ENCODE data around the gene SNX32. TPM values are rescaled to one million over a fixed set of nuclear protein-coding genes. Genes with fewer than 3 reads are reported as not detected.

SNX32 gene
- polyA plus RNA-seq, 2 of the 4 experiments (the other 2 are of a cell fraction): 0.08 TPM; not detected in 1

DNA sequence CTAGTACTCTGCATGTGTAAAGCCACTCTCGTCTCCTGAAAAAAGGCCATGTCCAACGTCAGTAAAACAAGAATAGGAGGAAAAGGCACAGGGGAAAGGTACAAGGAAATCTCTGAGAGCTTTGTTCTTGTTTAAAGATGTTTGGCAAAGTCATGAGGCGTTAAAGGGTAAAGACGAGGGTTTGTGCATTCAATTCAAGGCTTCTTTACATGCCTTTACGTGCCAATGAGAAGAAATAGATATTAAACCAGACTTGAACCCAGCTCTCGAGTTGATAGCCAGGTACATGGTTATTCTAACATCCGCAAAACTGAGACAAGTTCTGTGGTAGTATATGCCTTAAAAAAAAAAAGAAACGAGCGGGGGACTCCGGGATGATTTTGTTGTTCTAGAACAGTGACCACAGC, 24.9 kb downstream of the SNX32 start:
- no peaks in the 10 kb centered on the region for H3K9me3 ChIP-seq
- 2% methylated on average over 10 of the region's 10 CpGs for WGBS (ENCODE audit: missing lambda C conversion rate)
- H3K4me2 ChIP-seq: peak overlapping the region; percentile 87
- ATAC-seq (no peak), DNase-seq (ENCODE audit: low read depth in 1 of 2, low spot score in 1 of 2) (no peak), FAIRE-seq (no peak)
- ChIA-PET CTCF (interaction anchor here (0.7 to 7.6 kb wide), 15 partner anchors 11 to 147 kb away, joined by 3 to 195 read pairs (median 9); partner anchors contain the start of genes AP5B1, CCDC85B, CTSW and EFEMP2), POLR2A (interaction anchor here (0.5 to 3.4 kb wide), 21 partner anchors 8 to 362 kb away, joined by 3 to 36 read pairs (median 5); partner anchors contain the start of genes AP5B1, CCDC85B, EFEMP2 and FIBP)
- H3K4me1 ChIP-seq: peaks cover 33% of the 10 kb centered on the region
- TF ChIP-seq HOXB5 (CRISPR knock-in tag; IDR thresholded peaks at IDR 0.05) (no peak), TP53 (CRISPR knock-in tag; IDR thresholded peaks at IDR 0.05) (no peak), HOXB13 (CRISPR knock-in tag; IDR thresholded peaks at IDR 0.05; ENCODE audit: low read depth) (no peak), MAZ (IDR thresholded peaks at IDR 0.05; ENCODE audit: borderline replicate concordance, low read depth, low read length) (no peak), JUN (IDR thresholded peaks at IDR 0.05) (no peak), EHMT2 (IDR thresholded peaks at IDR 0.05; ENCODE audit: low read depth) (no peak), JUNB (IDR thresholded peaks at IDR 0.05) (no peak), CHD2 (IDR thresholded peaks at IDR 0.05; ENCODE audit: low read length, partially characterized antibody) (no peak), FOSB (CRISPR knock-in tag; IDR thresholded peaks at IDR 0.05) (no peak), ZNF302 (CRISPR knock-in tag; IDR thresholded peaks at IDR 0.05) (no peak), POLR2A (IDR thresholded peaks at IDR 0.05; ENCODE audit: low read length) (no peak)
- TF ChIP-seq, protein P1, sequence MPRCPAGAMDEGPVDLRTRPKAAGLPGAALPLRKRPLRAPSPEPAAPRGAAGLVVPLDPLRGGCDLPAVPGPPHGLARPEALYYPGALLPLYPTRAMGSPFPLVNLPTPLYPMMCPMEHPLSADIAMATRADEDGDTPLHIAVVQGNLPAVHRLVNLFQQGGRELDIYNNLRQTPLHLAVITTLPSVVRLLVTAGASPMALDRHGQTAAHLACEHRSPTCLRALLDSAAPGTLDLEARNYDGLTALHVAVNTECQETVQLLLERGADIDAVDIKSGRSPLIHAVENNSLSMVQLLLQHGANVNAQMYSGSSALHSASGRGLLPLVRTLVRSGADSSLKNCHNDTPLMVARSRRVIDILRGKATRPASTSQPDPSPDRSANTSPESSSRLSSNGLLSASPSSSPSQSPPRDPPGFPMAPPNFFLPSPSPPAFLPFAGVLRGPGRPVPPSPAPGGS (IDR thresholded peaks at IDR 0.05): no peak
- TF ChIP-seq, protein P2, sequence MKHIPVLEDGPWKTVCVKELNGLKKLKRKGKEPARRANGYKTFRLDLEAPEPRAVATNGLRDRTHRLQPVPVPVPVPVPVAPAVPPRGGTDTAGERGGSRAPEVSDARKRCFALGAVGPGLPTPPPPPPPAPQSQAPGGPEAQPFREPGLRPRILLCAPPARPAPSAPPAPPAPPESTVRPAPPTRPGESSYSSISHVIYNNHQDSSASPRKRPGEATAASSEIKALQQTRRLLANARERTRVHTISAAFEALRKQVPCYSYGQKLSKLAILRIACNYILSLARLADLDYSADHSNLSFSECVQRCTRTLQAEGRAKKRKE (CRISPR knock-in tag; IDR thresholded peaks at IDR 0.05; ENCODE audit: low read depth): no peak
- TF ChIP-seq, protein P3, sequence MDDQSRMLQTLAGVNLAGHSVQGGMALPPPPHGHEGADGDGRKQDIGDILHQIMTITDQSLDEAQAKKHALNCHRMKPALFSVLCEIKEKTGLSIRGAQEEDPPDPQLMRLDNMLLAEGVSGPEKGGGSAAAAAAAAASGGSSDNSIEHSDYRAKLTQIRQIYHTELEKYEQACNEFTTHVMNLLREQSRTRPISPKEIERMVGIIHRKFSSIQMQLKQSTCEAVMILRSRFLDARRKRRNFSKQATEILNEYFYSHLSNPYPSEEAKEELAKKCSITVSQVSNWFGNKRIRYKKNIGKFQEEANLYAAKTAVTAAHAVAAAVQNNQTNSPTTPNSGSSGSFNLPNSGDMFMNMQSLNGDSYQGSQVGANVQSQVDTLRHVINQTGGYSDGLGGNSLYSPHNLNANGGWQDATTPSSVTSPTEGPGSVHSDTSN (IDR thresholded peaks at IDR 0.05): no peak
- TF ChIP-seq, protein P4, sequence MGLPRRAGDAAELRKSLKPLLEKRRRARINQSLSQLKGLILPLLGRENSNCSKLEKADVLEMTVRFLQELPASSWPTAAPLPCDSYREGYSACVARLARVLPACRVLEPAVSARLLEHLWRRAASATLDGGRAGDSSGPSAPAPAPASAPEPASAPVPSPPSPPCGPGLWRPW (IDR thresholded peaks at IDR 0.05): no peak
- TF ChIP-seq, protein P5, sequence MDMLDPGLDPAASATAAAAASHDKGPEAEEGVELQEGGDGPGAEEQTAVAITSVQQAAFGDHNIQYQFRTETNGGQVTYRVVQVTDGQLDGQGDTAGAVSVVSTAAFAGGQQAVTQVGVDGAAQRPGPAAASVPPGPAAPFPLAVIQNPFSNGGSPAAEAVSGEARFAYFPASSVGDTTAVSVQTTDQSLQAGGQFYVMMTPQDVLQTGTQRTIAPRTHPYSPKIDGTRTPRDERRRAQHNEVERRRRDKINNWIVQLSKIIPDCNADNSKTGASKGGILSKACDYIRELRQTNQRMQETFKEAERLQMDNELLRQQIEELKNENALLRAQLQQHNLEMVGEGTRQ (IDR thresholded peaks at IDR 0.05): no peak
- peak overlapping the region; percentile 70 for H3K4me3 ChIP-seq
- H3K27ac ChIP-seq: peak overlapping the region; percentile 88 to 96

DNA sequence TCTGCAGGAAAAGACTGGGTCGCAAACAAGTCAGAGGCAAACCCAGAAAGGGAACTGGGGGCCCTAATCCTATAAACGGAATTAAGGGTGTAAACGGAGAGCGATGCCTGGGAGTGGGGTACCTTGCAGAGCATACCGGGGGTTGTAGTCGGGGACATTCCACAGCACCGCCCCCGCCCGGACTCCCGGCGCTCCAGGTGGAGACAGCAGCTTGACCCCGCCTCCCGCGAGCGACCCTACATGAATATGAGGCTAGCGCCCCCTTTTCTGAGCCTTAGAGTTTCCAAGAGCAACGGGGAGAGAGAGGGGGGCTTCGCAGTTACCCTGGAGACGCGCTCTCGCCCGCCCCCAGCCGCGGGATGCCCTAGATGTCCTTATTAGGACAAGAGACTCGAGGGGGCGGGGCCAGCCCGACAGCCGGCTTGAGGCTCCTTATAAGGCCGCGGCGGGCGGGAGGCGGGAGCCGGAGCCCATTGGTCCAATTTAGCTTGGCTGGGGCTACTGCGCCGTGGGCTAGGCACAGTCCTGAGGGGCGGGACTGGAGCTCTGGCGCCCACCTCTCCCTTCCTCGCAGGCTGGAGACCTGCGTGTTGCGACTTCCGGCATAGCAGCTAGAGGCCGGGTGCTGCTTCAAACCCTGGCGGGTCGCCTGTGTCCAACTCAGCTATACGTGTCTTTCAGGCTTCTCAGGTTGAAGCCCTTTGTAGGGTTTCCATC, 25.5 kb downstream of the SNX32 start:
- Histone ChIP-seq H3K9me3 (no peaks in the 10 kb centered on the region), H3K27ac (peak overlapping the region; percentile 88 to 96), H3K4me2 (peak overlapping the region; percentile 87), H3K4me3 (peak overlapping the region; percentile 70), H3K4me1 (peaks cover 30% of the 10 kb centered on the region)
- ChIA-PET CTCF (interaction anchor here (0.7 to 7.6 kb wide), 43 partner anchors 8 to 420 kb away, joined by 3 to 195 read pairs (median 4); partner anchors contain the start of genes AP5B1, CCDC85B, CTSW and EFEMP2), POLR2A (interaction anchor here (0.5 to 3.4 kb wide), 17 partner anchors 10 to 244 kb away, joined by 3 to 36 read pairs (median 8); partner anchors contain the start of genes AP5B1, CCDC85B, FIBP and KAT5)
- TF ChIP-seq, protein P6, sequence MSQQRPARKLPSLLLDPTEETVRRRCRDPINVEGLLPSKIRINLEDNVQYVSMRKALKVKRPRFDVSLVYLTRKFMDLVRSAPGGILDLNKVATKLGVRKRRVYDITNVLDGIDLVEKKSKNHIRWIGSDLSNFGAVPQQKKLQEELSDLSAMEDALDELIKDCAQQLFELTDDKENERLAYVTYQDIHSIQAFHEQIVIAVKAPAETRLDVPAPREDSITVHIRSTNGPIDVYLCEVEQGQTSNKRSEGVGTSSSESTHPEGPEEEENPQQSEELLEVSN (IDR thresholded peaks at IDR 0.05; ENCODE audit: borderline replicate concordance, low read depth): 0 out of 2 replicates have a peak, but pooled peaks have one; percentile 38
- peak; percentile 2 for TF ChIP-seq ZFP36 (IDR thresholded peaks at IDR 0.05; ENCODE audit: borderline replicate concordance, partially characterized antibody)
- TF ChIP-seq SMC3 (IDR thresholded peaks at IDR 0.05): no peak
- TF ChIP-seq, protein P1 (IDR thresholded peaks at IDR 0.05): peak; percentile 81; the same call in 2 of the 3 replicates
- TF ChIP-seq, protein P7, sequence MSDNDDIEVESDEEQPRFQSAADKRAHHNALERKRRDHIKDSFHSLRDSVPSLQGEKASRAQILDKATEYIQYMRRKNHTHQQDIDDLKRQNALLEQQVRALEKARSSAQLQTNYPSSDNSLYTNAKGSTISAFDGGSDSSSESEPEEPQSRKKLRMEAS (IDR thresholded peaks at IDR 0.05): peak; percentile 65; the same call in 1 of the 2 replicates
- TF ChIP-seq NPAS2 (CRISPR knock-in tag; IDR thresholded peaks at IDR 0.05; ENCODE audit: borderline replicate concordance): no peak
- TF ChIP-seq RFX5 (IDR thresholded peaks at IDR 0.05): 0 out of 2 replicates have a peak, but pooled peaks have one; percentile 32
- TF ChIP-seq MYC (IDR thresholded peaks at IDR 0.05; ENCODE audit: borderline replicate concordance, low read length): 0 out of 2 replicates have a peak, but pooled peaks have one; percentile 13
- TF ChIP-seq CEBPB (IDR thresholded peaks at IDR 0.05): no peak
- TF ChIP-seq HOXB13 (CRISPR knock-in tag; IDR thresholded peaks at IDR 0.05; ENCODE audit: low read depth): no peak
- TF ChIP-seq POLR2A (IDR thresholded peaks at IDR 0.05; ENCODE audit: low read length): peak; percentile 71
- TF ChIP-seq JUN (IDR thresholded peaks at IDR 0.05): peak in 1 of 2 experiments; percentile 45; a peak in 1 of 5 replicates
- DNase-seq (ENCODE audit: low read depth in 1 of 2, low spot score in 1 of 2) (peak; percentile 97 to 99), ATAC-seq (peak; percentile 57 to 82), FAIRE-seq (no peak)
- under 1% methylated on average over 40 of the region's 46 CpGs for WGBS (ENCODE audit: missing lambda C conversion rate)
